Measurements from ENCODE around the gene CHCHD5.

CHCHD5 gene

DNA sequence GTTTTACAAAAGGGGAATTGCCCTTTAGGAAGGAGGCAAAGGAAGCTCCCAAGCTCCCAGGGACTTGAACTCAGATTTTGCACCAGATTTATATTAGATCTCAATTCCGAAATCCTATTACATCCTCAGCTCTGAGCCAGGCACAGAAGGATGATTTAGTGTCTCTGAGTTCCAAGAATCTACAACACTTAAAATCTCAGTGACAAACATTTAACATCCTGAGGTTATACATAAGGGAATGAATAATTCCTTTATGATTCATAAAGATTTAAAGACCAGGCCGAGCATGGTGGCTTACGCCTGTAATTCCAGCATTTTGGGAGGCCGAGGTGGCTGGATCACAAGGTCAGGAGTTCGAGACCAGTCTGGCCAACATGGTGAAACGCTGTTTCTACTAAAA is 44.8 kb downstream of the CHCHD5 start:
- Histone ChIP-seq H3K4me1 (ENCODE audit: low read length) (peaks cover 19% of the 10 kb centered on the region), H3K4me3 (ENCODE audit: low read length) (no peak overlapping the region), H3K4me2 (ENCODE audit: low read depth, low read length) (no peak overlapping the region), H3K27me3 (replicated peaks; ENCODE audit: insufficient read depth, low read length) (peaks cover 69% of the 10 kb centered on the region), H3K27ac (ENCODE audit: low read length) (no peak overlapping the region), H3K36me3 (replicated peaks; ENCODE audit: insufficient read depth, low read length) (no peaks in the 10 kb centered on the region), H3K79me2 (ENCODE audit: low read length) (no peaks in the 10 kb centered on the region), H3K9ac (ENCODE audit: low read length) (no peak overlapping the region), H3K9me3 (replicated peaks; ENCODE audit: insufficient read depth, low read length) (no peaks in the 10 kb centered on the region), H2AFZ (ENCODE audit: low read length) (no peak overlapping the region), H3K9me2 (replicated peaks; ENCODE audit: insufficient read depth, low read length) (no peaks in the 10 kb centered on the region), H3F3A (ENCODE audit: insufficient read depth, low read length) (peaks cover 16% of the 10 kb centered on the region), H4K20me1 (ENCODE audit: insufficient read depth, low read length) (no peaks in the 10 kb centered on the region)
- no peak for DNase-seq
- TF ChIP-seq EZH2 (optimal IDR thresholded peaks at IDR 0.05; ENCODE audit: low read depth, low read length): no peak
- TF ChIP-seq, protein P1, sequence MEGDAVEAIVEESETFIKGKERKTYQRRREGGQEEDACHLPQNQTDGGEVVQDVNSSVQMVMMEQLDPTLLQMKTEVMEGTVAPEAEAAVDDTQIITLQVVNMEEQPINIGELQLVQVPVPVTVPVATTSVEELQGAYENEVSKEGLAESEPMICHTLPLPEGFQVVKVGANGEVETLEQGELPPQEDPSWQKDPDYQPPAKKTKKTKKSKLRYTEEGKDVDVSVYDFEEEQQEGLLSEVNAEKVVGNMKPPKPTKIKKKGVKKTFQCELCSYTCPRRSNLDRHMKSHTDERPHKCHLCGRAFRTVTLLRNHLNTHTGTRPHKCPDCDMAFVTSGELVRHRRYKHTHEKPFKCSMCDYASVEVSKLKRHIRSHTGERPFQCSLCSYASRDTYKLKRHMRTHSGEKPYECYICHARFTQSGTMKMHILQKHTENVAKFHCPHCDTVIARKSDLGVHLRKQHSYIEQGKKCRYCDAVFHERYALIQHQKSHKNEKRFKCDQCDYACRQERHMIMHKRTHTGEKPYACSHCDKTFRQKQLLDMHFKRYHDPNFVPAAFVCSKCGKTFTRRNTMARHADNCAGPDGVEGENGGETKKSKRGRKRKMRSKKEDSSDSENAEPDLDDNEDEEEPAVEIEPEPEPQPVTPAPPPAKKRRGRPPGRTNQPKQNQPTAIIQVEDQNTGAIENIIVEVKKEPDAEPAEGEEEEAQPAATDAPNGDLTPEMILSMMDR (IDR thresholded peaks at IDR 0.05; ENCODE audit: low read length): no peak
- TF ChIP-seq EZH2phosphoT487 (IDR thresholded peaks at IDR 0.05; ENCODE audit: low read length): no peak

DNA sequence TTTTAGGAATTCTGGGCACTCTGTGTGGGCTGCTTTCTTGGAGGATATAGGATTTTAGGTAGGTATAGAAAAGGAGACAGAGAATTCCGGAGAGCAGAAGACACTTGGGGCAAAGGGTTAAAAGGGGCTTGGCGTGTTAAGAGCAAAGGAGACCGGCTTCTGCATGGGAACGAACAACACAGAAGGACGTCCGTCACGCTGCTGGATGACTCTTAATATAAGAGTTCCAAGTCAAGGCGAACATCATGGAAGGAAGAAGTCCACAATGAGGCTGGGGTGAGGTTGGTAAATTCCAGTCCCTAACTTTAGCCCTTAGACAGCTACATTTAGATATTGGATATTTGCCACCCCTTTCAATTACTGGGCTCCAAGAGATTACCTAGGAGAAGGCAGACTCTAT is 45.4 kb downstream of the CHCHD5 start:
- no peaks in the 10 kb centered on the region for H3K9me2 ChIP-seq (replicated peaks; ENCODE audit: insufficient read depth, low read length)
- H3K36me3 ChIP-seq (replicated peaks; ENCODE audit: insufficient read depth, low read length): no peaks in the 10 kb centered on the region
- no peaks in the 10 kb centered on the region for H3K79me2 ChIP-seq (ENCODE audit: low read length)
- H3K4me2 ChIP-seq (ENCODE audit: low read depth, low read length): no peak overlapping the region
- no peaks in the 10 kb centered on the region for H3K9me3 ChIP-seq (replicated peaks; ENCODE audit: insufficient read depth, low read length)
- H3K4me1 ChIP-seq (ENCODE audit: low read length): peaks cover 14% of the 10 kb centered on the region
- no peak overlapping the region for H3K27ac ChIP-seq (ENCODE audit: low read length)
- H3K27me3 ChIP-seq (replicated peaks; ENCODE audit: insufficient read depth, low read length): peaks cover 75% of the 10 kb centered on the region
- no peak for DNase-seq
- H3K9ac ChIP-seq (ENCODE audit: low read length): no peak overlapping the region
- no peak overlapping the region for H3K4me3 ChIP-seq (ENCODE audit: low read length)
- H2AFZ ChIP-seq (ENCODE audit: low read length): no peak overlapping the region
- TF ChIP-seq, protein P1 (IDR thresholded peaks at IDR 0.05; ENCODE audit: low read length): no peak
- no peak for TF ChIP-seq EZH2phosphoT487 (IDR thresholded peaks at IDR 0.05; ENCODE audit: low read length)
- TF ChIP-seq EZH2 (optimal IDR thresholded peaks at IDR 0.05; ENCODE audit: low read depth, low read length): no peak
- H4K20me1 ChIP-seq (ENCODE audit: insufficient read depth, low read length): no peaks in the 10 kb centered on the region
- H3F3A ChIP-seq (ENCODE audit: insufficient read depth, low read length): peaks cover 12% of the 10 kb centered on the region

DNA sequence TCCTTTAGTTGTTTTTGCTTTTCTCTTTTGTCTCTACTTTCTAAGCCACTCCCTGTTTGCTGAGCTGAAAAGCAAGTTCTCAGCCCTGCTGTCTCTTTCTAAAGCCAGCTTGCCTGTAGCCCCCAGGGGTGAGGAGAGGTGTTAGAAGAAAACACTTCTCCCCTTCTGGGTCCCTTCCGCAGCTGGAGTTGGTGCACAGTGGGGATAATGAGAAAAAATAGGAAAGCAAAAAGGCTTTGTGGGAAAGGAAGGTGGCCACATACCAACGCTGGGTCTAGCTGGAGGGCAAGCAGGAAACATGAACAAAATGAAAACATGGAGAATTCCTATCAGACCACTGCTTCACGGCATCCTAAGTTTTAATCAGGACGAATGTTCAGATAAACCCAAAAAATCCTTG is 45.9 kb downstream of the CHCHD5 start:
- H3K9ac ChIP-seq (ENCODE audit: low read length): no peak overlapping the region
- DNase-seq: no peak

More for the DNA sequence above, 45.9 kb downstream of the CHCHD5 start:
- H3K4me1 ChIP-seq (ENCODE audit: low read length): peaks cover 13% of the 10 kb centered on the region
- no peaks in the 10 kb centered on the region for H3K9me3 ChIP-seq (replicated peaks; ENCODE audit: insufficient read depth, low read length)
- H3K79me2 ChIP-seq (ENCODE audit: low read length): no peaks in the 10 kb centered on the region
- no peaks in the 10 kb centered on the region for H3K9me2 ChIP-seq (replicated peaks; ENCODE audit: insufficient read depth, low read length)
- H3K4me2 ChIP-seq (ENCODE audit: low read depth, low read length): no peak overlapping the region
- H4K20me1 ChIP-seq (ENCODE audit: insufficient read depth, low read length): no peaks in the 10 kb centered on the region
- H3K27me3 ChIP-seq (replicated peaks; ENCODE audit: insufficient read depth, low read length): peaks cover 79% of the 10 kb centered on the region
- H3K4me3 ChIP-seq (ENCODE audit: low read length): no peak overlapping the region
- H2AFZ ChIP-seq (ENCODE audit: low read length): no peak overlapping the region
- H3K36me3 ChIP-seq (replicated peaks; ENCODE audit: insufficient read depth, low read length): no peaks in the 10 kb centered on the region
- H3F3A ChIP-seq (ENCODE audit: insufficient read depth, low read length): peaks cover 12% of the 10 kb centered on the region
- TF ChIP-seq EZH2 (optimal IDR thresholded peaks at IDR 0.05; ENCODE audit: low read depth, low read length) (no peak), EZH2phosphoT487 (IDR thresholded peaks at IDR 0.05; ENCODE audit: low read length) (no peak)
- TF ChIP-seq, protein P1 (IDR thresholded peaks at IDR 0.05; ENCODE audit: low read length): no peak
- H3K27ac ChIP-seq (ENCODE audit: low read length): no peak overlapping the region
